ENCODE data around the gene NIP7. TPM values are rescaled to one million over a fixed set of nuclear protein-coding genes. Genes with fewer than 3 reads are reported as not detected.

Gene NIP7
- total RNA-seq, 1 donor from 2014 or later, result 18.7 TPM

- ATAC-seq (no peak), DNase-seq (no peak)
- Histone ChIP-seq H3K9me3 (no peaks in the 10 kb centered on the region), H3K36me3 (peaks cover 69% of the 10 kb centered on the region), H3K27ac (no peak overlapping the region), H3K4me3 (no peak overlapping the region), H3K4me1 (no peaks in the 10 kb centered on the region), H3K27me3 (ENCODE audit: low read depth) (no peaks in the 10 kb centered on the region)
- intact Hi-C loops (cut with DNase I), result no loop called here
- no peak for TF ChIP-seq CTCF (IDR thresholded peaks at IDR 0.05)
Observed at GRCh38 chr16:69373019-69373418, 33.4 kb downstream of the NIP7 start.

- Histone ChIP-seq H3K27ac (no peak overlapping the region), H3K4me3 (no peak overlapping the region), H3K36me3 (peaks cover 70% of the 10 kb centered on the region), H3K9me3 (no peaks in the 10 kb centered on the region), H3K27me3 (ENCODE audit: low read depth) (no peaks in the 10 kb centered on the region), H3K4me1 (peaks cover 6% of the 10 kb centered on the region)
- intact Hi-C loops (cut with DNase I), result no loop called here
- ATAC-seq (no peak), DNase-seq (no peak)
- no peak for TF ChIP-seq CTCF (IDR thresholded peaks at IDR 0.05)
Observed at GRCh38 chr16:69376393-69377059, 37.0 kb downstream of the NIP7 start.

- peaks cover 6% of the 10 kb centered on the region for H3K4me1 ChIP-seq
- intact Hi-C loops (cut with DNase I), result no loop called here
- ATAC-seq, result no peak
- no peak for TF ChIP-seq CTCF (IDR thresholded peaks at IDR 0.05)
- H3K27ac ChIP-seq, result no peak overlapping the region
- H3K9me3 ChIP-seq, result no peaks in the 10 kb centered on the region
- H3K36me3 ChIP-seq, result peaks cover 70% of the 10 kb centered on the region
- H3K27me3 ChIP-seq (ENCODE audit: low read depth), result no peaks in the 10 kb centered on the region
- no peak overlapping the region for H3K4me3 ChIP-seq
- DNase-seq, result no peak
Observed at GRCh38 chr16:69378036-69378435, 38.5 kb downstream of the NIP7 start.

GRCh38 chr16:69378760-69379159, 39.2 kb downstream of the NIP7 start:
- Histone ChIP-seq H3K27ac (no peak overlapping the region), H3K27me3 (ENCODE audit: low read depth) (no peaks in the 10 kb centered on the region), H3K4me1 (peaks cover 6% of the 10 kb centered on the region), H3K9me3 (no peaks in the 10 kb centered on the region), H3K36me3 (peaks cover 72% of the 10 kb centered on the region), H3K4me3 (no peak overlapping the region)
- no peak for TF ChIP-seq CTCF (IDR thresholded peaks at IDR 0.05)
- intact Hi-C loops (cut with DNase I), result no loop called here
- DNase-seq (no peak), ATAC-seq (no peak)

- intact Hi-C loops (cut with DNase I), result no loop called here
- no peak for DNase-seq
- ATAC-seq, result no peak
- Histone ChIP-seq H3K4me3 (no peak overlapping the region), H3K36me3 (peaks cover 68% of the 10 kb centered on the region), H3K27me3 (ENCODE audit: low read depth) (no peaks in the 10 kb centered on the region), H3K27ac (no peak overlapping the region), H3K4me1 (peaks cover 16% of the 10 kb centered on the region), H3K9me3 (no peaks in the 10 kb centered on the region)
- no peak for TF ChIP-seq CTCF (IDR thresholded peaks at IDR 0.05)
Observed at GRCh38 chr16:69381231-69381630, 41.7 kb downstream of the NIP7 start.
